ENCODE measurements around the gene HS6ST3.

GRCh38 chr13:96165840-96166239, 75.9 kb downstream of the HS6ST3 start:
- no peak for TF ChIP-seq FUS (optimal IDR thresholded peaks at IDR 0.05; ENCODE audit: low read depth, low read length)
- TF ChIP-seq ZKSCAN8 (CRISPR knock-in tag; IDR thresholded peaks at IDR 0.05), result no peak
- no peak for TF ChIP-seq SFPQ (IDR thresholded peaks at IDR 0.05; ENCODE audit: low read depth, low read length)
- TF ChIP-seq TSHZ1 (CRISPR knock-in tag; IDR thresholded peaks at IDR 0.05), result no peak
- no peak for TF ChIP-seq BACH1 (tag; IDR thresholded peaks at IDR 0.05)
- TF ChIP-seq ZNF146 (CRISPR knock-in tag; IDR thresholded peaks at IDR 0.05; ENCODE audit: unreplicated experiment), result no peak
- TF ChIP-seq CREB1 (IDR thresholded peaks at IDR 0.05), result no peak
- no peak for TF ChIP-seq CREB1 (CRISPR knock-in tag; IDR thresholded peaks at IDR 0.05)
- TF ChIP-seq ZBTB33 (CRISPR knock-in tag; IDR thresholded peaks at IDR 0.05), result no peak
- no peak for TF ChIP-seq ZNF3 (CRISPR knock-in tag; IDR thresholded peaks at IDR 0.05)
- no peak for TF ChIP-seq HDGF (IDR thresholded peaks at IDR 0.05)
- TF ChIP-seq SP1 (CRISPR knock-in tag; IDR thresholded peaks at IDR 0.05), result no peak
- TF ChIP-seq HNRNPH1 (optimal IDR thresholded peaks at IDR 0.05; ENCODE audit: low read depth, low read length), result no peak
- no peak for TF ChIP-seq ZBTB11 (CRISPR knock-in tag; IDR thresholded peaks at IDR 0.05)
